Pancreas (tissue), 10 donors: ENCODE measurements around the gene MYOCOS. TPM values are rescaled to one million over a fixed set of nuclear protein-coding genes. Genes with fewer than 3 reads are reported as not detected.

Experiments
- ATAC-seq, 4 donors: fragments of 200-7000 bp; cut with Tn5 transposase; one replicate each; pipeline versions ENCODE4 v1.8.0 to v1.9.1; 2020; ENCODE audit warnings: mild to moderate bottlenecking in 4 of 4, moderate library complexity in 4 of 4
- DNase-seq, 6 donors: peaks; one replicate each; pipeline ENCODE4 v3.0.0-alpha.2; 2020
- FAIRE-seq: peaks from 2 replicates; lab custom pipeline; 2012; peaks lifted over from hg19 to GRCh38; lab: Jason Lieb, UNC
- H3K27ac ChIP-seq, 4 donors: fragments of 200-600 bp; sonication (generic); 1 replicate in 3 of 4; 2 replicates in 1 of 4; pipeline versions ENCODE4 v1.5.0 to v1.8.0; 2020
- H3K27me3 ChIP-seq, 4 donors: fragments of 200-600 bp; one replicate each; pipeline ENCODE4 v1.8.0; 2021
- H3K36me3 ChIP-seq, 3 donors: fragments of 200-600 bp; sonication (generic) in 1 of 3; one replicate each; pipeline versions ENCODE4 v1.5.0 to v1.8.0; 2020 to 2021
- H3K4me1 ChIP-seq, 3 donors: fragments of 200-600 bp; one replicate each; pipeline ENCODE4 v1.8.0; 2021
- H3K4me3 ChIP-seq, 4 donors: fragments of 200-600 bp; sonication (generic) in 2 of 4; one replicate each; pipeline versions ENCODE4 v1.5.0 to v1.8.0; 2020 to 2021
- H3K9me3 ChIP-seq, 4 donors: fragments of 200-600 bp; one replicate each; pipeline ENCODE4 v1.8.0; 2021
- WGBS, 2 donors: extraction: QIAGEN DNeasy Blood & Tissue Kit; methylation state at CpG; one replicate each; pipeline ENCODE4 v1.1.7; 2013; 5-methylcytosine and 5-hydroxymethylcytosine counted together
- intact Hi-C, 3 donors: fragments of 100-400 bp; cut with DNase I; formaldehyde crosslinking; loops; one replicate each; pipeline versions ENCODE4 v1.11.1 to v1.14.2; 2022
- polyA plus RNA-seq, 2 donors: library from polyadenylated mRNA; stranded (reverse); fragments of 200-250 nt; gene quantifications; one replicate each; pipeline ENCODE4 v1.2.3, GENCODE V29; 2013
- total RNA-seq, 6 donors: library from RNA; stranded (reverse); fragmentation: NEBNext Ultra II Directional in 4 of 6; extraction: Animal tissue kit (Norgen Biotek cat#: 25700) in 4 of 6; gene quantifications; one replicate each; pipeline versions ENCODE4 v1.2.1 to v1.2.4, GENCODE V29; 2021 to 2023
- TF ChIP-seq, protein P1 (sequence below), 4 donors: fragments of 200-600 bp; sonication (generic) in 3 of 4; IDR thresholded peaks; one replicate each; pipeline versions ENCODE4 v1.5.0 to v1.8.0; 2021; ENCODE audit warnings: antibody characterized with exemption in 4 of 4
- donor health status: healthy with polysubstance abuse.
- donor health status: DM: no; HTN: no; CAD: no; lungs with moderate emphysema.
- donor health status: DM: no; HTN: no; CAD: no.
- donor health status: control.
- donor health status: control.
- donor health status: Bipolar disorder and iron deficiency.
- donor health status: DM: yes; HTN: yes; CAD: no.
- donor health status: DM: no; HTN: no; CAD: no.
- donor health status: DM: no; HTN: no; CAD: no.
- donor health status: DM: yes; HTN: yes; CAD: no.

Gene MYOCOS
- total and polyA plus RNA-seq, 8 donors: 0.05 TPM; not detected in 7

DNA sequence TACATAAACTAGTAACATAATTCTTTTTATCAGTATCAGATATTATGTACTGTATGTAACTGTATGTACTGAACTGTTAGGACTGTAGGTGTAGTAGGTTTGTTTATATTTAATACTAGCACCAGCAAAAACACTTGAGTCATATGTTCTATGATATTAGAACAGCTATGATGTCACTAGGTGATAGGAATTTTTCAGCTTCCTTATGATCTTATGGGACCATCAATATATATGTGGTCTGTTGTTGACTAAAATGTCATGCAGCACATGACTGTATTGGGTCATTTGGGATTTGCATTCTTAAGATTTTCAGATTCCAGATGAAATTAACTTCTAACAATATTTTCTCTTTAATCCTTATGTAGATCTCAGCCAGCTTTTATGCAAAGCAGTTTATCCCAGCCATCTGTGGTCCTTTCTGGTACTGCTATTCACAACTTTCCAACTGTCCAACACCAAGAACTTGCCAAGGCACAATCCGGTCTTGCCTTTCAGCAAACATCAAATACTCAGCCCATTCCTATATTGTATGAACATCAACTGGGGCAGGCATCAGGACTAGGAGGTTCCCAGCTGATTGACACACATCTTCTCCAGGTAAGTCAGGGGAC is 38.3 kb upstream of the MYOCOS start:
- WGBS, 2 donors: 75 to 88% methylated on average over 1 of the region's 1 CpG
- FAIRE-seq: no peak

DNA sequence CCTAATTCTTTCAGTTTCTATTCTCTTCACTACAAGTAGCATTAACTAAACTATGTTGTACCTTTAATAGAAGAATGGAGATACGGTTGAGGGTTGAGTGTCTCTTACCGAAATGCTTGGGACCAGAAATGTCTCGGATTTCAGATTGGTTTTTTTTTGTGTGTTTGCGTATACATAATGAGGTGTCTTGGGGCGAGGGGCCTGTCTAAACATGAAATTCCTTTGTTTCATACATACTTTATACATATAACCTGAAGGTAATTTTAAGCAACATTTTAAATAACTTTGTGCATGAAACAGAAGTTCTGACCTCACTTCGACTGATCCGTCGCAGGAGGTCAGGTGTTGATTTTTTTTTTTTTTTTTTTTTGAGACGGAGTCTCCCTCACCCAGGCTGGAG is 36.3 kb upstream of the MYOCOS start:
- Histone ChIP-seq H3K36me3 (peaks cover 0 to 68% (median 19%) of the 10 kb centered on the region in 3 donors), H3K4me1 (peaks cover 0 to 5% (median 0%) of the 10 kb centered on the region in 3 donors), H3K27me3 (no peaks in the 10 kb centered on the region), H3K4me3 (no peak overlapping the region), H3K9me3 (no peaks in the 10 kb centered on the region), H3K27ac (no peak overlapping the region)
- DNase-seq: no peak
- TF ChIP-seq, protein P1, sequence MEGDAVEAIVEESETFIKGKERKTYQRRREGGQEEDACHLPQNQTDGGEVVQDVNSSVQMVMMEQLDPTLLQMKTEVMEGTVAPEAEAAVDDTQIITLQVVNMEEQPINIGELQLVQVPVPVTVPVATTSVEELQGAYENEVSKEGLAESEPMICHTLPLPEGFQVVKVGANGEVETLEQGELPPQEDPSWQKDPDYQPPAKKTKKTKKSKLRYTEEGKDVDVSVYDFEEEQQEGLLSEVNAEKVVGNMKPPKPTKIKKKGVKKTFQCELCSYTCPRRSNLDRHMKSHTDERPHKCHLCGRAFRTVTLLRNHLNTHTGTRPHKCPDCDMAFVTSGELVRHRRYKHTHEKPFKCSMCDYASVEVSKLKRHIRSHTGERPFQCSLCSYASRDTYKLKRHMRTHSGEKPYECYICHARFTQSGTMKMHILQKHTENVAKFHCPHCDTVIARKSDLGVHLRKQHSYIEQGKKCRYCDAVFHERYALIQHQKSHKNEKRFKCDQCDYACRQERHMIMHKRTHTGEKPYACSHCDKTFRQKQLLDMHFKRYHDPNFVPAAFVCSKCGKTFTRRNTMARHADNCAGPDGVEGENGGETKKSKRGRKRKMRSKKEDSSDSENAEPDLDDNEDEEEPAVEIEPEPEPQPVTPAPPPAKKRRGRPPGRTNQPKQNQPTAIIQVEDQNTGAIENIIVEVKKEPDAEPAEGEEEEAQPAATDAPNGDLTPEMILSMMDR (IDR thresholded peaks at IDR 0.05): no peak
- intact Hi-C loops: no loop called here
- no peak for FAIRE-seq
- WGBS, 2 donors: 96 to 98% methylated on average over 8 to 9 of the region's 9 CpGs
- ATAC-seq: no peak

More for the DNA sequence above, 38.3 kb upstream of the MYOCOS start:
- peaks cover 0 to 2% (median 0%) of the 10 kb centered on the region in 3 donors for H3K4me1 ChIP-seq
- no peaks in the 10 kb centered on the region for H3K27me3 ChIP-seq
- ATAC-seq: no peak
- no peaks in the 10 kb centered on the region for H3K9me3 ChIP-seq
- TF ChIP-seq, protein P1 (IDR thresholded peaks at IDR 0.05): no peak
- no peak for DNase-seq
- intact Hi-C loops: no loop called here
- H3K27ac ChIP-seq: no peak overlapping the region
- H3K4me3 ChIP-seq: no peak overlapping the region
- peaks cover 0 to 70% (median 20%) of the 10 kb centered on the region in 3 donors for H3K36me3 ChIP-seq

DNA sequence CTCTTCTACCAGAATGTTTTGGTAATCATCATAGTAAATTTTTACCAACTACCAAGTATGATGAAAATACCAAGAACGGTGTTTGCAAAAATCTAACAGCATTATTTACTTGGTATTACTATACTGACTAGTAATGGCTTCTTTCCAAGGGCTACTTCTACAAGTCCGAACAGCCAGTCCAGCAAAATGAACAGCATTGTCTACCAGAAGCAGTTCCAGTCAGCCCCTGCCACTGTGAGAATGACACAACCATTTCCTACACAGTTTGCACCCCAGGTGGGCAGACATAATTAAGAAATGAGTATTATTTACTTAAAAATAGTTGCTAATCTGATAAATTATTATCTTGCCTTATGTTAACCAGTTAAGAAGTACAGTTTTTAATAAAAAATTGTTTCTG is 33.8 kb upstream of the MYOCOS start:
- H3K9me3 ChIP-seq: no peaks in the 10 kb centered on the region
- intact Hi-C loops: no loop called here

DNA sequence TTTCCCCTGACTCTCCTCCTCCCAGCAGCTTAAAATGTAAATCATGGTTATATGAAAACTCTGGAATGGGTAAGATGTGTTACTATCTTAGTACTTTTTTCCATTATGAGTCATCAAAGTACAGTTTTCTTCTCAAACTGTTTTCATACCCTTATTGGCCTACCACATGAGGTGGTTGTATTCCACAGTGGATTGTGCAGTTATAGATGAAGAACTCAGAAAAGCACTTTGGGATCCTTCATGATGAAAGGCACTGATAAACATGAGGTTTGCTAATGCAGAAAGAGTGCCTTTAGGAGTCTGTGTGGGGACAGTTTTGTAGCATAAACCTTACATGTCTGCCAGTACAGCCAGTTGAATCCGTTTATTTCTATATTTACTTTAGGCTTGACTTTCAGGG is 32.0 kb upstream of the MYOCOS start:
- intact Hi-C loops: no loop called here
- peaks cover 0 to 5% (median 0%) of the 10 kb centered on the region in 3 donors for H3K4me1 ChIP-seq
- H3K27me3 ChIP-seq: no peaks in the 10 kb centered on the region
- peaks cover 0 to 68% (median 19%) of the 10 kb centered on the region in 3 donors for H3K36me3 ChIP-seq
- no peak for ATAC-seq
- 41 to 67% methylated on average over 1 of the region's 1 CpG for WGBS, 2 donors
- no peak overlapping the region for H3K27ac ChIP-seq
- no peak for FAIRE-seq
- TF ChIP-seq, protein P1 (IDR thresholded peaks at IDR 0.05): no peak
- H3K9me3 ChIP-seq: no peaks in the 10 kb centered on the region
- DNase-seq: no peak
- H3K4me3 ChIP-seq: no peak overlapping the region

More for the DNA sequence above, 33.8 kb upstream of the MYOCOS start:
- ATAC-seq (no peak), DNase-seq (no peak), FAIRE-seq (no peak)
- Histone ChIP-seq H3K4me3 (no peak overlapping the region), H3K36me3 (peaks cover 0 to 78% (median 24%) of the 10 kb centered on the region in 3 donors), H3K4me1 (peaks cover 0 to 5% (median 0%) of the 10 kb centered on the region in 3 donors), H3K27me3 (no peaks in the 10 kb centered on the region), H3K27ac (no peak overlapping the region)
- WGBS, 2 donors: 36 to 42% methylated on average over 2 of the region's 2 CpGs
- TF ChIP-seq, protein P1 (IDR thresholded peaks at IDR 0.05): no peak

DNA sequence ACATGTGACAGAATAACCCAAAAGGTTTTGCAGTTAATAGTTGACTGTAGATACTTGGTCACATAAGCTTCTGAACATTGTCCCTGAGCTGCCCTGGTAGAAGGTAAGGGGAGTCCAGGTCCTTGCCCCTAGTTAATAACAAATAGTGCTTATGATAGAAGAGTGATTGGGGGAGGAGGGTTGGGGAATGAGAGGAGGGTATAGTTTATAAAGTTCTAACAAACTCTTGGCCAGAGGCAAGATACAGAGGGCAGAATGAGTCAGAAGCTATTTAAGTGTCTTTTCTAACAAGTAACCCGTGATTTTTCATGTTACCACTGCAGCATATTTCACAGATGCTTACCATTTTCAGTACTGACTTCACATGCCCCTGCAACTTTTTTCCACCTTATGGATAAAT is 26.7 kb upstream of the MYOCOS start:
- Histone ChIP-seq H3K36me3 (peaks cover 0 to 31% (median 5%) of the 10 kb centered on the region in 3 donors), H3K27ac (no peak overlapping the region), H3K4me3 (no peak overlapping the region), H3K4me1 (no peaks in the 10 kb centered on the region), H3K27me3 (no peaks in the 10 kb centered on the region), H3K9me3 (no peaks in the 10 kb centered on the region)
- TF ChIP-seq, protein P1 (IDR thresholded peaks at IDR 0.05): no peak
- ATAC-seq: no peak
- FAIRE-seq: no peak
- WGBS, 2 donors: 89 to 94% methylated on average over 1 of the region's 1 CpG
- intact Hi-C loops: no loop called here
- DNase-seq: no peak
